ENCODE measurements around the gene ST6GAL1. TPM values are rescaled to one million over a fixed set of nuclear protein-coding genes. Genes with fewer than 3 reads are reported as not detected.

The ST6GAL1 gene
- total RNA-seq, 1 donor from 2014 or later, result 36.6 TPM

- DNase-seq (ENCODE audit: low spot score), result no peak
- Mint-ChIP-seq H3K27ac (ENCODE audit: unreplicated experiment) (peak overlapping the region; percentile 99), H3K9me3 (ENCODE audit: low read depth) (peaks cover 33% of the 10 kb centered on the region), H3K4me3 (ENCODE audit: unreplicated experiment) (peak overlapping the region; percentile 64), H3K4me1 (ENCODE audit: low read depth) (peaks cover 43% of the 10 kb centered on the region), H3K36me3 (ENCODE audit: low read depth) (peaks cover 9% of the 10 kb centered on the region), H3K27me3 (ENCODE audit: low read depth) (no peaks in the 10 kb centered on the region)
- TF ChIP-seq, protein P1, sequence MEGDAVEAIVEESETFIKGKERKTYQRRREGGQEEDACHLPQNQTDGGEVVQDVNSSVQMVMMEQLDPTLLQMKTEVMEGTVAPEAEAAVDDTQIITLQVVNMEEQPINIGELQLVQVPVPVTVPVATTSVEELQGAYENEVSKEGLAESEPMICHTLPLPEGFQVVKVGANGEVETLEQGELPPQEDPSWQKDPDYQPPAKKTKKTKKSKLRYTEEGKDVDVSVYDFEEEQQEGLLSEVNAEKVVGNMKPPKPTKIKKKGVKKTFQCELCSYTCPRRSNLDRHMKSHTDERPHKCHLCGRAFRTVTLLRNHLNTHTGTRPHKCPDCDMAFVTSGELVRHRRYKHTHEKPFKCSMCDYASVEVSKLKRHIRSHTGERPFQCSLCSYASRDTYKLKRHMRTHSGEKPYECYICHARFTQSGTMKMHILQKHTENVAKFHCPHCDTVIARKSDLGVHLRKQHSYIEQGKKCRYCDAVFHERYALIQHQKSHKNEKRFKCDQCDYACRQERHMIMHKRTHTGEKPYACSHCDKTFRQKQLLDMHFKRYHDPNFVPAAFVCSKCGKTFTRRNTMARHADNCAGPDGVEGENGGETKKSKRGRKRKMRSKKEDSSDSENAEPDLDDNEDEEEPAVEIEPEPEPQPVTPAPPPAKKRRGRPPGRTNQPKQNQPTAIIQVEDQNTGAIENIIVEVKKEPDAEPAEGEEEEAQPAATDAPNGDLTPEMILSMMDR (IDR thresholded peaks at IDR 0.05), result no peak
These were observed 171.1 kb downstream of the ST6GAL1 start for GRCh38 chr3:187101184-187102072.

DNA sequence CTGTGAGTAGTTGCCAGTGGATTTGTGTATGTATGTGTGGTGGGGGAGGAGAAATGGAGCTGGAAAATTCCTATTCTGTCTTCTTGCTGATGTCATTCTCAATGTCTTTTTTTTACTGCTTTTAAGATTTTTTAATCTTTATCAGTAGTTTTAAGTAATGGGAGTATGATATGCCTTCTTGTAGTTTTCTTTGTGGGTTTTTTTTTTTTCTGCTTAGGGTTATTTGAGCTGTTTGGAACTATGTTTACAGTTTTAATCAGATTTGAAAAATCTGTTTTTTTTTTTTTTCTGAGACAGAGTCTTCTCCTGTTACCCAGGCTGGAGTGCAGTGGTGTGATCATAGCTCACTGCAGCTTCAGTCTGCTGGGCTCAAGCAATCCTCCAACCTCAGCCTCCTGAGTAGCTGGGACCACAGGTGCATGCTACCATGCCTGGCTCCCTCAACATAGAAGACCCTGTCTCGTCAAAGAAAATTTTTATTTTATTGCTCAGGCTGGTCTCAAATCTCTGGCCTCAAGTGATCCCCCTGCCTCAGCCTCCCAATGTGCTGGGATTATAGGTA is 171.8 kb downstream of the ST6GAL1 start:
- peaks cover 28% of the 10 kb centered on the region for H3K9me3 Mint-ChIP-seq (ENCODE audit: low read depth)
- TF ChIP-seq, protein P1 (IDR thresholded peaks at IDR 0.05), result no peak
- peaks cover 47% of the 10 kb centered on the region for H3K4me1 Mint-ChIP-seq (ENCODE audit: low read depth)
- peaks cover 9% of the 10 kb centered on the region for H3K36me3 Mint-ChIP-seq (ENCODE audit: low read depth)
- H3K4me3 Mint-ChIP-seq (ENCODE audit: unreplicated experiment), result peak overlapping the region; percentile 64
- no peak for DNase-seq (ENCODE audit: low spot score)
- peak overlapping the region; percentile 99 for H3K27ac Mint-ChIP-seq (ENCODE audit: unreplicated experiment)
- H3K27me3 Mint-ChIP-seq (ENCODE audit: low read depth), result no peaks in the 10 kb centered on the region

DNA sequence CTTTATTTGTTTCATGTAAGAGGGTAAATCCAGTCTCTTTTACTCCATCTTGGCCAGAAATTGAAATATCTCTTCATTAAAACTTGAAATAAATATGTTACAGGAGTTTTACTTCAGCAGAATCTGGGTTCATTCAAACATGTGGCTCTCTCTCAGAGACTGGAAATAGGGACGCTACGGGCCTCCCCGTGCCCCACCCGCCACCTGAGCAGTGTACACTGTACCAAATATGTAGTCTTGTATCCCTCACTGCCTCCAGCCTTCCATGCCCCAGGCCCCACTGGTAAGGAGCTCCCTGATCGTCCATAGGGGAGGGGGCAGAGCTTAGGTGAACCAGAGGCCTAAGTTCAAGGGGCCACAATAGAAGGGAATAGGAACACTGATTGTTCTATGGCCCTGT is 172.9 kb downstream of the ST6GAL1 start:
- no peak overlapping the region for H3K4me3 Mint-ChIP-seq (ENCODE audit: unreplicated experiment)
- H3K27ac Mint-ChIP-seq (ENCODE audit: unreplicated experiment), result no peak overlapping the region
- peaks cover 58% of the 10 kb centered on the region for H3K4me1 Mint-ChIP-seq (ENCODE audit: low read depth)
- DNase-seq (ENCODE audit: low spot score), result no peak
- H3K27me3 Mint-ChIP-seq (ENCODE audit: low read depth), result no peaks in the 10 kb centered on the region
- peaks cover 19% of the 10 kb centered on the region for H3K9me3 Mint-ChIP-seq (ENCODE audit: low read depth)
- H3K36me3 Mint-ChIP-seq (ENCODE audit: low read depth), result peaks cover 5% of the 10 kb centered on the region
- TF ChIP-seq, protein P1 (IDR thresholded peaks at IDR 0.05), result no peak

DNA sequence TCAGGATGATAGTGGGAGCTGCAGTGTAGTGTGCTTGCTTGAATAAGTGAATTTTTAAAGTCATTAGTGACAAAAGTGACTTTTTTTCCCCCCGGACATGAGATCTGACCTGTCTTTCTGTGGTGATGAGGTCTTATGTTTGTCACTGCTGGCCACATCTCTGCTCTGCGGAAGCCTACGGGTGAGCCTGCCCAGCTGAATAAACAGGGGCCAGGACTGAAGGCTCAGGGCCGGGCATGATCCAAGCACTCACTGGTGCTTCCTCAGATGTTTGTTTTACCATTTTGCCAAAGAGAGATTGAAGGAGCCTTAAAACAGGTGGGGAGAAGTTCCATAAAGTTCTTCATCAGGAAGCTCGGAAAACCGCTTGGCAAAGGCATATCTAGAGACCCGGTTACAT is 174.0 kb downstream of the ST6GAL1 start:
- TF ChIP-seq, protein P1 (IDR thresholded peaks at IDR 0.05), result no peak
- Mint-ChIP-seq H3K4me3 (ENCODE audit: unreplicated experiment) (no peak overlapping the region), H3K9me3 (ENCODE audit: low read depth) (peaks cover 8% of the 10 kb centered on the region), H3K27ac (ENCODE audit: unreplicated experiment) (peak overlapping the region; percentile 30), H3K4me1 (ENCODE audit: low read depth) (peaks cover 61% of the 10 kb centered on the region), H3K27me3 (ENCODE audit: low read depth) (no peaks in the 10 kb centered on the region), H3K36me3 (ENCODE audit: low read depth) (peaks cover 1% of the 10 kb centered on the region)
- no peak for DNase-seq (ENCODE audit: low spot score)

DNA sequence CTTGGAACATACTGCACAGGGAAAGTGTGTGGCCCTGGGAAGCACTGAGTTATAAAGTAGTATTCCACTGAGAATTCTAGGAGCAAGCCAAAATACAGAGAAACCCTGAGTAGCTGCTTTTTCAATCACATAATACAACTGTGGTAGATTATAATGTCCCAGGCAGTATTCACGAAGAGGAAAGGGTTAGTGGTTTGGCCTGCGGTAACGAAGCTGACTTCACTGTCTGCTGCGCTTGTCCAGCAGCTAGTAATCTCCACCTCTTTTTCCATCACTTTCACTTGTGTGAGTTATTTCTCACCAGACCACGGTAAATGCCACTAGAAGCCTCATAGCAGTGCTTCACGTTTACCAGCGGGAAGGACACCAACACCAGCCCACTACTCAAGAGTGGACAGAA is 174.6 kb downstream of the ST6GAL1 start:
- TF ChIP-seq, protein P1 (IDR thresholded peaks at IDR 0.05), result no peak
- no peak for DNase-seq (ENCODE audit: low spot score)
- H3K36me3 Mint-ChIP-seq (ENCODE audit: low read depth), result no peaks in the 10 kb centered on the region
- H3K27ac Mint-ChIP-seq (ENCODE audit: unreplicated experiment), result no peak overlapping the region
- no peaks in the 10 kb centered on the region for H3K27me3 Mint-ChIP-seq (ENCODE audit: low read depth)
- peaks cover 2% of the 10 kb centered on the region for H3K9me3 Mint-ChIP-seq (ENCODE audit: low read depth)
- H3K4me3 Mint-ChIP-seq (ENCODE audit: unreplicated experiment), result no peak overlapping the region
- H3K4me1 Mint-ChIP-seq (ENCODE audit: low read depth), result peaks cover 61% of the 10 kb centered on the region
